Measurements from ENCODE around the gene ST3GAL3. TPM values are rescaled to one million over a fixed set of nuclear protein-coding genes. Genes with fewer than 3 reads are reported as not detected.

Gene ST3GAL3
- total RNA-seq, 4 donors from 2014 or later, result 4.4 to 19.0 (median 6.1) TPM

DNA sequence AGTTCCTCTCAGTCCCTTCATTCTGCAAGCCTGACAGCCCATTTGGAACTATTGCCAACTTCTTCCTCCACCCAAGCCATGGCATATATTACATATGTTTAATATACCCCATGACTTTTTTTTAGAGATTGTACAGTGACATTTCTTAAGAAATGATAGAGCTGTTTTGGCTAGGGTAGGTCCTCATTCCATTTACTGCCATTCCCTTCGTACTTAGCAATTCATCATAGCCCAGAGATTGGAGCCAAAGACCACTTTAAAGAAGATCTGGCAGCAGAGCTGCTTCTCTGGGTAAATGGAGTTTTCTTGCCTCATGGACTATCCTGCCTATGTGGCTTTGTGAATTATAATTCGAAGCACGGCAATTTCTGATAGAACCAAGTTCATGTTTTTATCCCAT lies 93.4 kb downstream of the ST3GAL3 start:
- no peak overlapping the region for H3K27ac ChIP-seq
- no peak overlapping the region for H3K4me3 ChIP-seq
- no peaks in the 10 kb centered on the region for H3K9me3 ChIP-seq
- no peaks in the 10 kb centered on the region for H3K27me3 ChIP-seq
- DNase-seq, result no peak
- no peaks in the 10 kb centered on the region for H3K4me1 ChIP-seq
- TF ChIP-seq POLR2A (IDR thresholded peaks at IDR 0.05), result no peak
- TF ChIP-seq, protein P1, sequence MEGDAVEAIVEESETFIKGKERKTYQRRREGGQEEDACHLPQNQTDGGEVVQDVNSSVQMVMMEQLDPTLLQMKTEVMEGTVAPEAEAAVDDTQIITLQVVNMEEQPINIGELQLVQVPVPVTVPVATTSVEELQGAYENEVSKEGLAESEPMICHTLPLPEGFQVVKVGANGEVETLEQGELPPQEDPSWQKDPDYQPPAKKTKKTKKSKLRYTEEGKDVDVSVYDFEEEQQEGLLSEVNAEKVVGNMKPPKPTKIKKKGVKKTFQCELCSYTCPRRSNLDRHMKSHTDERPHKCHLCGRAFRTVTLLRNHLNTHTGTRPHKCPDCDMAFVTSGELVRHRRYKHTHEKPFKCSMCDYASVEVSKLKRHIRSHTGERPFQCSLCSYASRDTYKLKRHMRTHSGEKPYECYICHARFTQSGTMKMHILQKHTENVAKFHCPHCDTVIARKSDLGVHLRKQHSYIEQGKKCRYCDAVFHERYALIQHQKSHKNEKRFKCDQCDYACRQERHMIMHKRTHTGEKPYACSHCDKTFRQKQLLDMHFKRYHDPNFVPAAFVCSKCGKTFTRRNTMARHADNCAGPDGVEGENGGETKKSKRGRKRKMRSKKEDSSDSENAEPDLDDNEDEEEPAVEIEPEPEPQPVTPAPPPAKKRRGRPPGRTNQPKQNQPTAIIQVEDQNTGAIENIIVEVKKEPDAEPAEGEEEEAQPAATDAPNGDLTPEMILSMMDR (IDR thresholded peaks at IDR 0.05), result no peak
- H3K36me3 ChIP-seq, result no peaks in the 10 kb centered on the region

DNA sequence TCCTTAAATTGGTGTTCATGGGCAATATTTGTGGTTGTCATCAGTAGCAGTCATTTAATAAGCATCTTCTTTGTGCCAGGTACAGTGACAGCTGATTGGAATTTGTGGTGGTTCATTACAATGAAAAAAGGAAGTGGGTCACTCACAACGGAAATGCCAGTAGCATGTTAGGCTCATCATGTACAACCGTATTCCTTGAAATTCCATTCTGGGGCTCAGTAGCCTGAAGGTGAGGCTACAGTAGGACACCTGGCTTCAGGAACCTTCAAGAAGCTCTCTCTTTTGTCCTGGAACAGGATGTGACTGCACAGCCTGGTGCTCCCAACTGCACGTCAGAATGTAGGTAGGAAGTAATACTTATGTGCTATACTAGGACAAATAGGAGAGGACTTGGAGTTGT lies 93.9 kb downstream of the ST3GAL3 start:
- H3K36me3 ChIP-seq, result no peaks in the 10 kb centered on the region
- H3K27me3 ChIP-seq, result no peaks in the 10 kb centered on the region
- TF ChIP-seq POLR2A (IDR thresholded peaks at IDR 0.05), result no peak
- TF ChIP-seq, protein P1 (IDR thresholded peaks at IDR 0.05), result no peak
- no peak overlapping the region for H3K4me3 ChIP-seq
- no peak for DNase-seq
- H3K27ac ChIP-seq, result no peak overlapping the region
- no peaks in the 10 kb centered on the region for H3K9me3 ChIP-seq
- no peaks in the 10 kb centered on the region for H3K4me1 ChIP-seq

DNA sequence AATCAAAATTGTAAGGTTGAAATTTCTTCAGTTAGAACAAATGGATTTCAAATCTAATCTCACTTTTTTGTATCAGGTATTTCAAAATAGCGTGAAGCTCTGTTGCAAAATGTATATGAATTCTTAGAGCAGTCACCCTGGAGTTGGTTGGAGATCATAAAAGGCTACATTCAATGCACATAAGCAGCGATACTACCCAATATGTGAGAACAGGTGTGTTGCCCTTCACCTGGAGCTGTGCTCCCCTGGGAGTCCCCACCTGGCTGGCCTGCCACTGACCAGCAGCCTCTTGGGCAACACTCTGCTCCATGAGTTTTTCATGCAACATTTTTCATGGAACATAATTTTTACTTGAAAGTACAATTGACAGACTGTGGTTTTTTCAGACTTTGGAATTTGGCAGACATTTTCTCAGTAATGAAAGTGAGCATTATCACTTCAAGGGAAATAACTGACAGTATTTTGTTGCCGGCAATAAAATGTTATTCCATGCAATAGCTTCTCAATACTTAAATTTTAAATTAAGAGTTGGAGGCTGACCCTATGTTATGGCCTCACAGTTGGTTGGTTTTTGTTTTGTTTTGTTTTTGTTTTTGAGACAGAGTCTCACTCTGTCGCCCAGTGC lies 95.1 kb downstream of the ST3GAL3 start:
- H3K4me1 ChIP-seq, result no peaks in the 10 kb centered on the region
- H3K27me3 ChIP-seq, result no peaks in the 10 kb centered on the region
- H3K4me3 ChIP-seq, result no peak overlapping the region
- no peaks in the 10 kb centered on the region for H3K36me3 ChIP-seq
- H3K27ac ChIP-seq, result no peak overlapping the region
- H3K9me3 ChIP-seq, result no peaks in the 10 kb centered on the region
- TF ChIP-seq, protein P1 (IDR thresholded peaks at IDR 0.05), result no peak
- no peak for TF ChIP-seq POLR2A (IDR thresholded peaks at IDR 0.05)
- DNase-seq, result no peak

DNA sequence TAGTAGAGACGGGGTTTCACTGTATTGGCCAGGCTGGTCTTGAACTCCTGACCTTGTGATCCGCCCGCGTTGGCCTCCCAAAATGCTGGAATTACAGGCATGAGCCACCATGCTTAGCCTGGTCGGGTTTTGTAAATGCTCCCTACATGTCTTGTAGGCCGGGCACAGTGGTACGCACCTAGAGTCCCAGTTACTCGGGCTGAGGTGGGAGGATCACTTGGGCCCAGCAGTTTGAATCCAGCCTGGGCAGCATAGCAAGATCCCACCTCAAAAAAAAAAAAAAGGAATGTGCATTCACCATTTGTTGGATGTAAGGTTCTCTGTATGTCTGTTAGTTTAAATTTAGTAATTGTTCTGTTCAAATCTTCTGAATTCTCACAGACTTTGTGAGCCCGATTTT lies 95.8 kb downstream of the ST3GAL3 start:
- no peaks in the 10 kb centered on the region for H3K27me3 ChIP-seq

DNA sequence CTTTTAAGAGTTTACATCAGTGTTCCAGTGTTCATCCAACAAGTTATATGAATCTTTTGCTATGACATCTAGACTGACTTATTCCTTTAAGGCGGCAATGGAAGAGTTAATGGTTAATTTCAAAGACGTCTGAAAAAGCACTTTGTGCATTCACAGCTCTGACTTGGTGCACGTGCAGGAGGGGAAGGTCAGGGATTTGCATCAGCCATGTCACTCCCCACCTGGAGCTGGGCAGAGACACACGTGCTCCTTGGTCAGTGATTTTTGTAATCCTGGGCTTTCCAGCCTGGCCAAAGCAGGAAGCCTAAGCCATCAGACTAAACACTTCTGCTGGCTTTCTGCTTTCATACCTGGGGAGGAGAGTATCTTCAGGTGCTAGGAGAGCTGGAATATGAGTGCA lies 96.3 kb downstream of the ST3GAL3 start:
- no peaks in the 10 kb centered on the region for H3K9me3 ChIP-seq
- H3K4me3 ChIP-seq, result no peak overlapping the region
- no peak overlapping the region for H3K27ac ChIP-seq
- no peaks in the 10 kb centered on the region for H3K36me3 ChIP-seq
- no peak for DNase-seq
- TF ChIP-seq POLR2A (IDR thresholded peaks at IDR 0.05), result no peak
- TF ChIP-seq, protein P1 (IDR thresholded peaks at IDR 0.05), result no peak
- H3K27me3 ChIP-seq, result no peaks in the 10 kb centered on the region
- H3K4me1 ChIP-seq, result no peaks in the 10 kb centered on the region

More for the DNA sequence above, 95.8 kb downstream of the ST3GAL3 start:
- Histone ChIP-seq H3K27ac (no peak overlapping the region), H3K36me3 (no peaks in the 10 kb centered on the region), H3K4me3 (no peak overlapping the region), H3K4me1 (no peaks in the 10 kb centered on the region), H3K9me3 (no peaks in the 10 kb centered on the region)
- no peak for DNase-seq
- no peak for TF ChIP-seq POLR2A (IDR thresholded peaks at IDR 0.05)
- TF ChIP-seq, protein P1 (IDR thresholded peaks at IDR 0.05), result no peak

DNA sequence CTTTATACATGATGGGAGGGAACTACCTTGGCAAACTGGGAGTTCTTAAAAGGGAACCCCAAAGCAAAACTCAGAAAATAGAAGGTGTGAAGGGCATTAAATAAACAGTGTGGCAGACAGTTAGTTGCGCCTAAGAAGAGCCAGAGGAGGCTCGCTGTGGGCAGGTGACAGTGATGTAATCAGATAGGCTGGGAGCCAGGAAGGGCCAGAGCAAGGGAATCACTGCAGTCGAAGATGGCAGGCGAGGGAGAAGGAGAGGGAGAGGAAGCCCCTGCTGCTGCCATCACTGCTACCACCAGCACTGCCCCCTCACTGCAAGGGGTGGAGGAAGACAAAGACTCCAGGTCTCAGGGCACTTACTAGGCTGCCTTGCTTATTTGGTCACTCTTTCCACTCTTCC lies 97.2 kb downstream of the ST3GAL3 start:
- no peak overlapping the region for H3K27ac ChIP-seq
- DNase-seq, result no peak
- TF ChIP-seq, protein P1 (IDR thresholded peaks at IDR 0.05), result no peak
- TF ChIP-seq POLR2A (IDR thresholded peaks at IDR 0.05), result no peak
- no peaks in the 10 kb centered on the region for H3K9me3 ChIP-seq
- H3K36me3 ChIP-seq, result no peaks in the 10 kb centered on the region
- no peak overlapping the region for H3K4me3 ChIP-seq
- no peaks in the 10 kb centered on the region for H3K4me1 ChIP-seq
- no peaks in the 10 kb centered on the region for H3K27me3 ChIP-seq

Measured in Peyer's patch (tissue), 4 donors.